Body of pancreas (tissue), 4 donors: ENCODE results near the gene PCDHGC3. TPM values are rescaled to one million over a fixed set of nuclear protein-coding genes. Genes with fewer than 3 reads are reported as not detected.

ENCODE experiments used
- ATAC-seq: fragments of 150-250 bp; one replicate; pipeline ENCODE4 v1.9.1; 2016
- DNase-seq, 4 donors: peaks; one replicate each; pipeline ENCODE4 v3.0.0-alpha.2; 2019
- H3K27ac ChIP-seq, 4 donors: fragments of 200-600 bp; sonication (generic); 1 replicate in 3 of 4; 2 replicates in 1 of 4; pipeline versions ENCODE4 v1.5.1 to v1.6.1; 2016 to 2019; ENCODE audit warnings: mild to moderate bottlenecking in 1 of 4, mixed read lengths in 1 of 4, moderate library complexity in 1 of 4
- H3K27me3 ChIP-seq, 2 donors: fragments of 200-600 bp; sonication (generic); one replicate each; pipeline ENCODE4 v1.6.0; 2016; ENCODE audit warnings: mild to moderate bottlenecking in 1 of 2
- H3K36me3 ChIP-seq, 2 donors: fragments of 200-600 bp; sonication (generic); replicated peaks in 1 of 2; 2 replicates each; pipeline ENCODE4 v1.5.1; 2016; ENCODE audit warnings: low read depth in 2 of 2; ENCODE audit not compliant: insufficient read depth in 1 of 2
- H3K4me1 ChIP-seq: fragments of 200-600 bp; sonication (generic); one replicate; pipeline ENCODE4 v1.6.0; 2016
- H3K4me3 ChIP-seq, 2 donors: fragments of 200-600 bp; sonication (generic); 1 replicate in 1 of 2; 2 replicates in 1 of 2; pipeline ENCODE4 v1.5.1; 2016 to 2019
- H3K9me3 ChIP-seq, 3 donors: fragments of 200-600 bp; sonication (generic); 1 replicate in 2 of 3; 2 replicates in 1 of 3; pipeline ENCODE4 v1.5.1; 2016
- POLR2A ChIP-seq, 3 donors: fragments of 450-650 bp; IDR thresholded peaks; one replicate each; pipeline ENCODE4 v1.6.1; 2016; ENCODE audit warnings: antibody characterized with exemption in 3 of 3, mild to moderate bottlenecking in 2 of 3
- WGBS, 2 donors: methylation state at CpG; one replicate each; pipeline ENCODE4 v1.1.5; 2017; 5-methylcytosine and 5-hydroxymethylcytosine counted together
- intact Hi-C: fragments of 100-400 bp; cut with DNase I; formaldehyde crosslinking; loops from one replicate; pipeline ENCODE4 v1.15.1; 2023
- total RNA-seq, 2 donors: library from RNA; depleted of rRNA; stranded (reverse); fragments of >200 nt; gene quantifications; one replicate each; pipeline ENCODE4 v1.1.0, GENCODE V29; 2016
- TF ChIP-seq, protein P1 (sequence below), 7 experiments: fragments of 450-650 bp in 4 of 7; fragments of 200-600 bp in 3 of 7; sonication (generic) in 3 of 7; IDR thresholded peaks; one replicate each; pipeline ENCODE4 v1.5.1; 2016 to 2019; ENCODE audit warnings: antibody characterized with exemption in 7 of 7

Gene PCDHGC3
- total RNA-seq, 2 donors from 2014 or later, result 9.6 to 16.1 TPM

DNA sequence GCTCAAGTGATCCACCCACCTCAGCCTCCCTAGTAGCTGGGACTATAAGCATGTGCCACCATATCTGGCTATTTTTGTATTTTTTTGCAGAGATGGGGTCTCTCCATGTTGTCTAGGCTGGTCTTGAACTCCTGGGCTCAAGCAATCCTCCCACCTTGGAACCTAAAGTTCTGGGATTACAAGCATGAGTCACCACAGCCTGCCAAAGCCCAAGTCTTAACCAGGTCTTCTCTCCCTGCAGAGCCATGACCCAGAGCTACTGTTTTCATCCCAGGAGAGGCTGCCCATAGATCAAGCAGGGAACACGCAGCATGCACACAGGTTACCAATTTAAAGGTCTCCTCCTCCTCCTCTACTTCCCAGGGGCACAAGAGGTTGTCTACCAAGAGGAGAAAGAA lies 42.9 kb downstream of the PCDHGC3 start:
- Histone ChIP-seq H3K27ac (no peak overlapping the region), H3K36me3 (peaks cover 0 to 16% of the 10 kb centered on the region in 2 donors), H3K27me3 (no peaks in the 10 kb centered on the region), H3K9me3 (no peaks in the 10 kb centered on the region), H3K4me3 (no peak overlapping the region), H3K4me1 (peaks cover 18% of the 10 kb centered on the region)
- DNase-seq, result no peak
- intact Hi-C loops, result loop anchor here (10.0 kb wide), 1 partner anchor 104 kb away; the partner anchor contains the start of genes PCDHGA10 and PCDHGB7
- no peak for ATAC-seq
- 92 to 100% methylated on average over 1 of the region's 1 CpG for WGBS, 2 donors
- TF ChIP-seq, protein P1, sequence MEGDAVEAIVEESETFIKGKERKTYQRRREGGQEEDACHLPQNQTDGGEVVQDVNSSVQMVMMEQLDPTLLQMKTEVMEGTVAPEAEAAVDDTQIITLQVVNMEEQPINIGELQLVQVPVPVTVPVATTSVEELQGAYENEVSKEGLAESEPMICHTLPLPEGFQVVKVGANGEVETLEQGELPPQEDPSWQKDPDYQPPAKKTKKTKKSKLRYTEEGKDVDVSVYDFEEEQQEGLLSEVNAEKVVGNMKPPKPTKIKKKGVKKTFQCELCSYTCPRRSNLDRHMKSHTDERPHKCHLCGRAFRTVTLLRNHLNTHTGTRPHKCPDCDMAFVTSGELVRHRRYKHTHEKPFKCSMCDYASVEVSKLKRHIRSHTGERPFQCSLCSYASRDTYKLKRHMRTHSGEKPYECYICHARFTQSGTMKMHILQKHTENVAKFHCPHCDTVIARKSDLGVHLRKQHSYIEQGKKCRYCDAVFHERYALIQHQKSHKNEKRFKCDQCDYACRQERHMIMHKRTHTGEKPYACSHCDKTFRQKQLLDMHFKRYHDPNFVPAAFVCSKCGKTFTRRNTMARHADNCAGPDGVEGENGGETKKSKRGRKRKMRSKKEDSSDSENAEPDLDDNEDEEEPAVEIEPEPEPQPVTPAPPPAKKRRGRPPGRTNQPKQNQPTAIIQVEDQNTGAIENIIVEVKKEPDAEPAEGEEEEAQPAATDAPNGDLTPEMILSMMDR (IDR thresholded peaks at IDR 0.05), result no peak
- no peak for TF ChIP-seq POLR2A (IDR thresholded peaks at IDR 0.05)

DNA sequence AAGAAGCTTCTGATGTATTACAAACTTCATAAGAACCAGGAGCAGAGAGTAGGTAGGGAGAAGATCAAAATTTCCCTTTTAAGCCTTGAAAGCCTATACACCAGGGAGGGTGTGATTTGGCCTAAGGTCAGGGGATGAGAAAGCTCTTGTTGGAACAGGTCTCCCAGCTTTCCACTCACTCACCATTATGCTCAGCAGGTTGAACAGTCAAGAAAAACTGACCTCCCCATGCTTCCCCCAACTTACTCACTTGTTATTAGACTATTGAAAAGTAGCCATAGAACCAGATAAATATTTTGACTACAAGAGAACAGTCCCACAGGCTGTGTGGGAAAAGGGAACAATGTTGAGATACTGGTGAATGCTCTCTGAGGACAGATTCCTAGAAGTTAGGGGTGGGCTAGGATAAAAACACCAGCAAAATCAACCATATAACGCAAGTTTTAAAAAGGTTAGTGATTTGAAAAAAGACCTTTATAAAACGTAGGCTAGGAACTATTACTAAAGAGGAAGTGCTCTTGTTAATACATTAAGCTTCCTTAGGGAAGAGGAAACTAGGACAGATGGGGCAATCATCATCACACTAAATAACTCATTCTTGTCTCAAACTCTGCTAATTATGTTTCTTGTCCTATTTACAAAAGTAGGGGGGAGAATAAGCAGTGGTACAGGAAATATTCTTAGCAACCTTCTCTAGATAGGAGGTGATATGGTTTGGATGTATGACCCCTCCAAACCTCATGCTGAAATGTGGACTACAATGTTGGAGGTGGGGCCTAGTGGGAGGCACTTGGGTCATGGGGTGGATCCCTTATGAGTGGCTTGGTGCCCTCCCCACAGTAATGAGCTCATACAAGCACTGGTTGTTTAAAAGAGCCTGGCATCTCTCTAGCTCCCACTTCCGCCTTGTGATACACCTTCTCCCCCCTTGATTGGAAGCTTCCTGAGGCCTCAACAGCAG lies 44.1 kb downstream of the PCDHGC3 start:
- 76 to 82% methylated on average over 3 of the region's 3 CpGs for whole genome bisulfite sequencing, 2 donors
- peaks cover 0 to 19% of the 10 kb centered on the region in 2 donors for H3K36me3 ChIP-seq
- H3K27ac ChIP-seq, result peak overlapping the region in 1 of 4 donors; percentile 57
- peaks cover 13% of the 10 kb centered on the region for H3K4me1 ChIP-seq
- TF ChIP-seq, protein P1 (IDR thresholded peaks at IDR 0.05), result no peak
- no peak for TF ChIP-seq POLR2A (IDR thresholded peaks at IDR 0.05)
- intact Hi-C loops, result loop anchor here (10.0 kb wide), 1 partner anchor 105 kb away; the partner anchor contains the start of genes PCDHGA10 and PCDHGB7
- ATAC-seq (no peak), DNase-seq (no peak)
- no peak overlapping the region for H3K4me3 ChIP-seq
- H3K27me3 ChIP-seq, result no peaks in the 10 kb centered on the region
- H3K9me3 ChIP-seq, result no peaks in the 10 kb centered on the region

DNA sequence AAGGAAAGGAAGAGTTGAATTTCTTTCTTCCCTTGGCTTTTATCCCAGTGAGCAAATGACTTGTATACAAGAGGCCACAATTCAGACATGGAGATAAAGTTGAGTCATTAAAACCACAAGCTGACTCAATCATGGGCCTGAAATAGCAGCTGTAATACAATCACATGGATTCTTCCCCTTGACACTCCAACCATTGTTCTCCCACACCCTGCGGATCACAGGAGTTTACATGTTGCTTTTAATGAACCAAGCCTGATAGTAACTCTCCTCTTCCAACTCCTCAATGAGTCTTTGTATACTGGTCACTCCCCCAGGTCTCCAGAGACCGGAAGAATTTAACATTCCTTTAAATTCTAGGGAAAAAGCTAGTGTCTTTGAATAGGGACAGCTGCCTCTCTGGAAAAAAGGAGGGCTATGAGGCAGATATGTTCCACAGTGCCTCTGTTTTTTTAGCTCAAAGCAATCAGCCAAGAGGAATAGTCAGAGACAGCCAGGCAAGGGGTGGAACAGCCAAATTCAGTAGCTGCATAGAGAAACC lies 45.5 kb downstream of the PCDHGC3 start:
- H3K27ac ChIP-seq, result peak overlapping the region in 3 of 4 donors; percentile 11 to 57 (median 23)
- peaks cover 0 to 17% of the 10 kb centered on the region in 2 donors for H3K36me3 ChIP-seq
- no peaks in the 10 kb centered on the region for H3K9me3 ChIP-seq
- 65 to 84% methylated on average over 2 of the region's 2 CpGs for WGBS, 2 donors
- H3K4me1 ChIP-seq, result peaks cover 28% of the 10 kb centered on the region
- intact Hi-C loops, result no loop called here
- peak in 1 of 4 donors; percentile 47 for DNase-seq
- H3K27me3 ChIP-seq, result no peaks in the 10 kb centered on the region
- no peak overlapping the region for H3K4me3 ChIP-seq
- ATAC-seq, result no peak
- TF ChIP-seq, protein P1 (IDR thresholded peaks at IDR 0.05), result no peak
- TF ChIP-seq POLR2A (IDR thresholded peaks at IDR 0.05), result no peak

DNA sequence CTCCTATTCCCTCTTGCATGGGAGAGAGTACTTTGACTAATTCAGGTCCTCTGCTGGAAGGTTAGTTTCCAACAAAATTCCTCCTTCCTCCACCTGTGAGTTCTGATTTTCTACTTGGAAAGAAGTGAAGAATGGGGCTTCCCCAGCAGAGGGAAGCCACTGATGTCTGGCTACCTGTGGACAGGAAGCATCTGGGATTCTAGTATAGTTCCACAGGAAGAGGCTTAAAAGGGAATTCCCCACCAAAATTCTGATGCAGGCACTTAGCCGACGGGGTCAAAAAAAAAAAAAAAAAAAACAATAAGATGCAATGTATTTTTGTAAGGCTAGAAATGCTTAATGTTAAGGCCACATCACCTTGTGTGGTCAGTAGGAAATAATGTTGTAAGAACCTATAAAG lies 46.5 kb downstream of the PCDHGC3 start:
- Histone ChIP-seq H3K36me3 (peaks cover 0 to 9% of the 10 kb centered on the region in 2 donors), H3K4me3 (no peak overlapping the region), H3K27ac (no peak overlapping the region), H3K27me3 (no peaks in the 10 kb centered on the region), H3K9me3 (no peaks in the 10 kb centered on the region), H3K4me1 (peaks cover 28% of the 10 kb centered on the region)
- TF ChIP-seq, protein P1 (IDR thresholded peaks at IDR 0.05), result no peak
- TF ChIP-seq POLR2A (IDR thresholded peaks at IDR 0.05), result no peak
- 64 to 76% methylated on average over 2 of the region's 2 CpGs for WGBS, 2 donors
- ATAC-seq (no peak), DNase-seq (no peak)
- intact Hi-C loops, result no loop called here
